DMS153 treated with DMSO at 0.1 percent for 48 hours (cell line): Measurements from ENCODE around the gene F7.
A peak's percentile ranks its signal among the peaks of the same experiment; 100 is the strongest.
"Not testable (repeated sequence)": the region's sequence is repeated elsewhere in the genome, so short reads cannot be mapped to it uniquely, and the experiment has no call there.

Source experiments
- DNase-seq: peaks from one replicate; lab custom pipeline; 2025; ENCODE audit not compliant: unreplicated experiment; lab: John Stamatoyannopoulos, UW

The F7 gene

DNA sequence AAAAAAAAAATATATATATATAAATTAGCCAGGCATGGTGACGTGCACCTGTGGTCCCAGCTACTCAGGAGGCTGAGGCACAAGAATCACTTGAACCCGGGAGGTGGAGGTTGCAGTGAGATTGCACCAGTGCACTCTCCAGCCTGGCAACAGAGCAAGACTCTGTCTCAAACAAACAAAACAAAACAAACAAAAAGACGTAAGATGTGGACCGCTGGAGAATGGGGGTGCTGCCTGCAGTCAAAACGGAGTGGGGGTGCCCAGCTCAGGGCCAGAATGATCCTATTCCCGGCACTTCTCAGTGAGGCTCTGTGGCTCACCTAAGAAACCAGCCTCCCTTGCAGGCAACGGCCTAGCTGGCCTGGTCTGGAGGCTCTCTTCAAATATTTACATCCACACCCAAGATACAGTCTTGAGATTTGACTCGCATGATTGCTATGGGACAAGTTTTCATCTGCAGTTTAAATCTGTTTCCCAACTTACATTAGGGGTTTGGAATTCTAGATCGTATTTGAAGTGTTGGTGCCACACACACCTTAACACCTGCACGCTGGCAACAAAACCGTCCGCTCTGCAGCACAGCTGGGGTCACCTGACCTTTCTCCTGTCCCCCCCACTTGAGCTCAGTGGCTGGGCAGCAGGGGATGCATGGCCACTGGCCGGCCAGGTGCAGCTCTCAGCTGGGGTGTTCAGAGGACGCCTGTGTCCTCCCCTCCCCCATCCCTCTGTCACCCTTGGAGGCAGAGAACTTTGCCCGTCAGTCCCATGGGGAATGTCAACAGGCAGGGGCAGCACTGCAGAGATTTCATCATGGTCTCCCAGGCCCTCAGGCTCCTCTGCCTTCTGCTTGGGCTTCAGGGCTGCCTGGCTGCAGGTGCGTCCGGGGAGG is at the start of gene F7:
Gene F7 (plus strand): TSS at position 760 of the 889 bp plus-strand sequence. CDS start 51 bp downstream, at position 811.
- DNase-seq = peak; percentile 2

DNA sequence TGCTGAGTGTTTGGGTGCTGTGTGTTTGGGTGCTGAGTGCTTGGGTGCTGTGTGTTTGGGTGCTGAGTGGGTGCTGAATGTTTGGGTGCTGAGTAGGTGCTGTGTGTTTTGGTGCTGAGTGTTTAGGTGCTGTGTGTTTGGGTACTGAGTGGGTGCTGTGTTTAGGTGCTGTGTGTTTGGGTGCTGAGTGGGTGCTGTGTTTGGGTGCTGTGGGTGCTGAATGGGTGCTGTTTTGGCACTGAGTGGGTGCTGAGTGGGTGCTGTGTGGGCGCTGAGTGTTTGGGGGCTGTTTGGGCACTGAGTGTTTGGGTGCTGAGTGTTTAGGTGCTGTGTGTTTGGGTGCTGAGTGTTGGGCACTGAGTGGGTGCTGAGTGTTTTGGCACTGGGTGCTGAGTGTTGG is 48.5 kb upstream of the F7 start:
- DNase-seq = no peak

DNA sequence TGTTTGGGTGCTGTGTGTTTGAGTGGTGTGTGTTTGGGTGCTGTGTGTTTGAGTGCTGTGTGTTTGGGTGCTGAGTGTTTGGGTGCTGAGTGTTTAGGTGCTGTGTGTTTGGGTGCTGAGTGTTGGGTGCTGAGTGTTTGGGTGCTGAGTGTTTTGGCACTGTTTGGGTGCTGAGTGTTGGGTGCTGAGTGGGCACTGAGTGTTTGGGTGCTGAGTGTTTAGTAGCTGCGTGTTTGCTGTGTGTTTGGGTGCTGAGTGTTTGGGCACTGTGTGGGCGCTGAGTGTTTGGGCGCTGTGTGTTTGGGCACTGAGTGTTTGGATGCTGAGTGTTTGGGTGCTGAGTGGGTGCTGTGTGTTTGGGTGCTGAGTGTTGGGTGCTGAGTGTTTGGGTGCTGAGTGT is 48.0 kb upstream of the F7 start:
- DNase-seq = not testable (repeated sequence)

DNA sequence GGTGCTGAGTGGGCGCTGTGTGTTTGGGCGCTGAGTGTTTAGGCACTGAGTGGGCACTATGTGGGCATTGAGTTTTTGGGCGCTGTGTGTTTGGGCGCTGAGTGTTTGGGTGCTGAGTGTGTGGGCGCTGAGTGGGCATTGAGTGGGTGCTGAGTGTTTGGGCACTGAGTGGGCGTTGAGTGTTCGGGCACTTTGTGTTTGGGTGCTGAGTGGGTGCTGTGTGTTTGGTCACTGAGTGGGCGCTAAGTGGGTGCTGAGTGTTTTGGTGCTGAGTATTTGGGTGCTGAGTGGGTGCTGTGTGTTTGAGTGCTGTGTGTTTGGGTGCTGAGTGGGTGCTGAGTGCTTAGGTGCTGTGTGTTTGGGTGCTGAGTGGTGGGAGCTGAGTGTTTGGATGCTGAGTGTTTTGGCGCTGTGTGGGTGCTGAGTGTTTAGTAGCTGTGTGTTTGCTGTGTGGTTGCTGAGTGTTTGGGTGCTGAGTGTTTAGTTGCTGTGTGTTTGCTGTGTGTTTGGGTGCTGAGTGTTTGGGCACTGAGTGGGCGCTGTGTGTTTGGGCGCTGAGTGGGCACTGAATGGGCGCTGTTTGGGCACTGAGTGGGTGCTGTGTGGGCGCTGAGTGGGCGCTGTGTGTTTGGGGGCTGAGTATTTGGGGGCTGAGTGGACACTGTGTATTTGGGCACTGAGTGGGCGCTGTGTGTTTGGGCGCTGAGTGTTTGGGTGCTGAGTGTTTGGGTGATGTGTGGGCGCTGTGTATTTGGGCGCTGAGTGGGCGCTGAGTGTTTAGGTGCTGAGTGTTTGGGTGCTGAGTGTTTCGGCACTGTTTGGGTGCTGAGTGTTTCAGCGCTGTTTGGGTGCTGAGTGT is 47.2 kb upstream of the F7 start:
- no peak for DNase-seq

DNA sequence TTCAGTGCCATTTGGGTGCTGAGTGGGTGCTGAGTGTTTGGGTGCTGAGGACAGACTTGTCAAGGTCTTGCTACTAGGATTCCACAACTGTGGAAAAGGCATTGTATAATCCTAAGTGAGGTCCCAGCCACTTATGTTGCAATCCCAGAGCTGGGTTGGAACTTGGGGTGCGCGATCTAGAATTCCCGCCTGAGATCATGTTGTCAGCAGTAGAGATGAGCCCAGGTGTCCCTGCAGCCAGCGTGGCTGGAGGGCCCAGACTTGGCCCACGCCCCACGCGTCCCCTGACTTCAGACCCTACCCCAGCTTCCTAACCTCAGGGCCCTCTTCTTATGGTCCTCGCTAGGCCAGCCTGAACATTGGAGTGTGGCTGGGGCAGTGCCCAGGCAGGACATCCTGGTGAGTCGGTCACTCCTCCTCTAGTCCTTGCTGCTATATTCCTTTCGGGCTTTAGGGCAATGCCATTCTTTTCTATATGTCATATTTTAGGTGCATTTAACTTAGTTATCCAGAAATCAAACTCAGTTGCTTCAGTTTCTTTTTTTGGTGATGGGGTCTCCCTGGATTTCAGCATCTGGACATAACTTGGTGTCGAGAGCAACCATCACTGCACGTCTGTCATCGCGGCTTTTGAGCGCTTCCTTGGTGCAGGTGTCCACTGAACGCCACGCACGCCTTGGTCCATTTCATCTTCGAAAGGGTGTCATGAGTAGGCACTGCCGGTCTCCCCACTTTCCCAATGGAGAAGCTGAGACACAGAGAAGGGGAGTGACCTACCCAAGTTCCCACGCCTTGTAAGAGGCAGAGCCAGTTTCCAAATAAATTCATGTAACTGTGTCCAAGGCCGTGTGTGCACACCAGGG is 46.4 kb upstream of the F7 start:
- DNase-seq = no peak

DNA sequence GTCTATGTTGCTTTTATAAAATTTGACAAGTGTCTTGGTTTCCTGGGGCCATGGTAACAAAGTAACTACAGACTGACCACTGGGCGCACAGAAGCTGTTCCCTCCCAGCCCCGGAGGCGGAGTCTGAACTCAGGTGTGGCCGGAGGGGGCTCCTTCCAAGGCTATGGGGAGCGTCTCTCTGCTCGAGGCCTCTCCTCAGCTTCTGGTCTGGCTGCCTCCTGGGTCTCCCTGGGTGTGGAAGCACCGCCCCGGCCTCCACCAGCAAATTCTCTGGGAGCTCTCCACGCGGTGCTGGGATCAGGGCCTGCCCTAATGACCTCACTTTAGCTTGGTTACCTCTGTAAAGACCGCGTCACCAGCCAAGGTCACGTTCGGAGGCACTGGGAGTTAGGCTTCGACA is 45.7 kb upstream of the F7 start:
- DNase-seq = no peak

DNA sequence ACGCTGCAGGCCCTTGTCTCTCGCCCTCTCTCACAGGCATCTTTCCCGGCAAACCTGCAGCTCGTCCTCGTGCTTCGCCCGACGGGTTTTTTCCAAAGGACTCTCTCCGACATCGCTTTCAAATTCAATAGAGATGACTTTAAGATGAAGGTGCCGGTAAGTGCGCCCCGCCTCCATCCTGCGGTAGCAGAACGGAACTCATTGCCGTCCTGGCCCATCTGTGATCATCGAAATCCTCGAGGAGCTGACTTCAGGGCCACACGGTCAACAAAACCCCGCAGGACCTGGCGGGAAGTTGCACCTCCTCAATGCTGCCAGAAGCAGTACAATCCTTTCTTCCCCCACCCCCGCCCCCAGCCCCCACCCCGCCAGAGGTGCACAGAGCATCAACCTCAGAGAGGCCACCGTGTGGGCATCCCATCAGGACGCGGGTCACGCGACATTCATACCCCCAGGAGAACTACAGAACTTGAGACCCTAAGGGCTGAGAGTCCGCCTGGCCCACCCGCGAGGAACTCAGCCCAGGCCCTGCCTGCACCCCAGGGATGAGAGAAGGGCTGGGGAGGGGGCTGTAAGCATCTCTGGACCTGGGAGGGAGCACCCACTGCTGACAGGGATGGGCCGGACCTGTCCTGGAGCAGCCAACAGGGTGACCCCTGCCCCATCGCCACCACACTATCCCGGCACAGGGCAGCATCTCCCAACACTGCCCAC is 44.9 kb upstream of the F7 start:
- no peak for DNase-seq

DNA sequence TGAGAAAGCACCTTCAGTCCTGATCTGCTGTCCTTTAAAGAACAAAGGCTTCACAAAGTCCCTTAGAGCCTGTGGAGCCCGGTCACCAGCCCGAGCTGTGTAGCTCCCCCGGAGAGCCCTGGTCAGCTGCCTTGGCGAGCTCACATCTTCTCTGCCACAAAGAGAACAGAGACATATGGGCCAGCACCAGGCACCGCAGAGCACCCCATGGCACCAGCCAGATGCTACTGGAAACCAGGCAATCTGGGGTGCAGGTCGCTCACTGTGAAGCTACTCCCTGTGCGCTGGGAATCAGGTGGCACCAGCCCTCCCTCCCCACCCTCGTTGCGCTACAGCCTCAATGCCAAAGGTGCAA is 44.3 kb upstream of the F7 start:
- DNase-seq = no peak

DNA sequence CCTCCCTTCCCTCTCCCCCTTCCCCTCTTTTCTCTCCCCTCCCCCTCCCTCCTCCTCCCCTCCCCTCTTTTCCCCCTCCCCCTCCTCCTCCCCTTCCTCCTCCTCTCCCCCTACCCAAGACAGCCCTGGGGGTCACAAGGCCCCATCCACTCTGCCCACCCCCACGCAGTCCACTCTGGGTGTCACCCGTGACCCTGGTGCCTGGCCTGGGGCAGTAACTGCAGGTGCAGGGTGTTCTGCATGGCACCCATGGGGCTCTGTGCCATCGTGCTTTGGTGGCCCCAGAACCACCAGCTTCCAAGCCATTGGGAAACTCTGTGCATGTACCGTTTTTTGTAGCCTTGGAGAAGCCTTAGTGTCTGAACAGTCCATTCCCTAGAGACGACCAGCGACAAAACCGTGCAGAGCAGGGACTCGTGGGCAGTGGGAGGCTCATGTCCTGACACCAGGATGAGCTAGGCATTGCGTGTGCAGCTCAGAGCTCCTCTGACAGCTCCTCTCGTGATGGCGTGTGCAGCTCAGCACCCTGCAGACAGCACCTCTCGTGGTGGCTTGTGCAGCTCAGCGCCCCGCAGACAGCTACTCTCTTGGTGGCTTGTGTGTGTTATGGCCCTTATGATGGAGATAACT is 43.7 kb upstream of the F7 start:
- DNase-seq = no peak

DNA sequence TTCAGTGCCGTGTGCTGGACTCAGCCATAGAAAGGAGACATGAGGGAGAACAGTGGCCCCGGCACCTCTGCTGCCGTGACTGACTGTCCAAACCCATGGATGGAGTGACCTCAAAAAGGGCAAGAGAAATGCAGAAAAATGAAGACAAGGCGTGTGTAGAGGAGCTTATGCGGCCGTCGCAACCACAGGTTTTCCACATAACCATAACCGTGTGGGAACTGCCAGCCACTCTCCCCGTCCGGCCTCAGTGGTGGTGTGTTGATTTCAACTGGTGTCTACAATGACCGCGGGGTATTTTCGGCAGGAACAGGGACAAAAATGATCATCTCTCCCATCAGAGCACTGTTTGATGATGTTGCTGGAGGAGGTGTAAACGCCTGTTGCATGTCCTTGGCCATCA is 42.9 kb upstream of the F7 start:
- DNase-seq = no peak

DNA sequence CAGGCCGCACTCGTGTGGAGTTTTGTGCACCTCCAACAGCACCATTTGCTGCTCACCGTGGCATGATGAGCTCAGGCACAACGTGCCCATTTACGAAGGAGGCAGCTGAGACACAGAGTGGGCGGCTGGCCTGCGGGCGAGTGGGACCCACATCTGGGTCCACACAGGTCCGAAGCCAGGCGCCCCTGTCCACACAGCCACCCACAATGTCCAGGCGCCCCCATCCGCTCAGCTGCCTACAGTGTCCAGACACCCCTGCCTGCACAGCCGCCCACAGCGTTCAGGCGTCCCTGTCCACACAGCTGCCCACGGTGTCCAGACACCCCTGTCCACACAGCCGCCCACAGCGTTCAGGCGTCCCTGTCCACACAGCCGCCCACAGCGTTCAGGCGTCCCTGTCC is 42.5 kb upstream of the F7 start:
- DNase-seq = no peak

DNA sequence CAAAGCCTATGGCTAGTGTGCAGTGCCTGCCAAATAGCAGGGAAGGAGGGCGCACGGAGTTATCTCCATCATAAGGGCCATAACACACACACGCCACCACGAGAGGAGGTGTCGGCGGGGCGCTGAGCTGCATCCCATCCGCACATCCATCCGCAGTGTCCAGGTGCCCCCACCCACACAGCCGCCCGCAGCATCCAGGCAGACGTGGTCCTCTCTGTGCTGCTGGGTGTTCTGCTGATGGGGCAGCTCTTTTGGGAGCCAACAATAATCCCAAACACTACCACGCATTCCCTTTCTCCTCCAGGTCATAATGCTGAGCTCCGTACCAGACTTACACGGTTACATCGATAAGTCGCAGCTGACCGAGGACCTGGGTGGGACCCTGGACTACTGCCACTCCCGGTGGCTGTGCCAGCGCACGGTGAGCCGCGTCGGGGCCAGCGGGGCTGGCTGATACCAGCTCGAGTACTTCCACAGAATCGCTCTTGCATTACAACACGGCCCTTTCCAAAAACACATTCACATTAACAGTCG is 41.5 kb upstream of the F7 start:
- DNase-seq = no peak

DNA sequence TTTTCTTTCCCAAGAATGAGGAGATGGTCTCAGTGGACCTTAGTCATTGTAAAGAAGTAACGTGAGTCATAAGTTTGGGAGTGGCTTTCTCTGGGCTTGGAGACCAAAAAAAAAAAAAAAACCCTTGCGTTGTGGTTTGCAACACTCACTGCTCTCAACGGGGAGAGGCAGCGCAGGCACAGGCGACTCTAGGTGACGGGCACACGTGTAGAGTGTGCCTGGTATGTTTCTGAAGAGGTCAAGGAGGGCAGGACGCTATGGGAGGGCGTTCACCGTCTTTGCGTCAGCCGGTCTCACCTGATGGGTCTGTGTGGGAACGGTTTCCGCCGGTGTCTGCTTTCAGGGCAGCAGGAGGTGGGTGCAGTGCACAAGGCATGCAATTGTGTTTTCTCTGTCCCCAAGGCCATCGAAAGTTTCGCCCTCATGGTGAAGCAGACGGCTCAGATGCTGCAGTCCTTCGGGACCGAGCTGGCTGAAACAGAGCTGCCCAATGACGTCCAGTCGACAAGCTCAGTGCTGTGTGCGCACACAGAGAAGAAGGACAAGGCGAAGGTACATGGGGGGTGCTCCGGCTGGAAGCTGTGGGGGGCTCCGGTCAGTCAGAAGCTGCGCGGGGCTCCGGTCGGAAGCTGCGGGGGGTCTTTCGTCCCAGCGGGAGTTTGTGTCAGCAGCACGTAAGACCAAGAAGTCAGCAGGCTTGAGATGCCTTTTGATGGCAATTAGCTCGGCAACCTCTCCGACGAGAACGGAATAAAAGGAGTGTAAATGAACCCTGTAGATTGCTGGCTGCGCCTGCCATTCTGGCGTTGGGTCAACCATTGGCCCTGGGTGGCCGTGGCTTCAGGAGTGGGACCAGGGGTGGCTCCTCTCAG is 40.8 kb upstream of the F7 start:
- DNase-seq = no peak

DNA sequence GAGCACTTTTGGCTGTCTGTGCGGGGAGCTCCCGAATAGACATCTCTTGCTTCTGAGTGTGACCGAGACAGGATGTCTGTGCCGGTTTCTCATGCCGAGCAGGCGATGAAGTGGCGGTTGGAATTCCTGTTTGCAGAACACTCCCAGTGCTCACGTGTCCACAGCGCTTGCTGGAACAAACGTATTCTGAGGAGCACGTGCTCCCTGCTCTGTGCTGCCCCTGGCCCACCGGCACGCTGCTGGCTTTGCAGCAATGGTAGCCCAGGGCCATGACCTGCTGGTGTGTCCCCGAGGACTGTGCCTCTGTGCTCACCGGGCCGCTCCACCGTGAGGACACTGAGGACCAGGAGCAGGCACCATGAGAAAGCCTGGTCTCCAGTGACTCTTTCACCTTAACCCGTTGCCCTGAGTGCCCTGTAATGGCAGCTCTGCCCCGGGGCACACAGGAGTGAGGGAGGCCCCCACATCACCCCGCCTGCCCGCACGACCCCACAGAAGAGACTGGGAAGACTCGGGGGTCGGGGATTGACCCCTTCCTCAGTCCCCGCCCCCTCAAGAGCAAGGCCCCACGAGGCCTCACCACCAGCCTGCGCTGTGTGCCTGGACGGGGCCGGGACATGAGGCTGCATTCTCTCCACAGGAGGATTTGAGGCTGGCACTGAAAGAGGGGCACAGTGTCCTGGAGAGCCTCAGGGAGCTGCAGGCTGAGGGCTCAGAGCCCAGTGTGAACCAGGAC is 40.0 kb upstream of the F7 start:
- no peak for DNase-seq

DNA sequence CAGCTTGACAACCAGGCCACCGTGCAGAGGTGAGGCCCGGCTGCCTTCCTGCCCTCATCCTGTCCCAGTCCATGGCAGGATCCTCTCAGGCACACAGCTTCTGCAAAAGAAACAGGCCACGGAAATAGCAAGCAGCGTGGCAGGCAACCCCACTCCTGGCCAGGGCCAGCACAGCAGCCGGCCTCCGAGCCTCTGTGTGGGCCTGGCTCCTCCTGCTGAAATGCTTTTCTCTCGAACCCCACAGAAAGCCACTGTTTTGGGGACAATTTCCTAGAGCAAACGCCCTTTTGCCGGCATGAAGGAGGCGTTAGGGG is 39.5 kb upstream of the F7 start:
- no peak for DNase-seq

DNA sequence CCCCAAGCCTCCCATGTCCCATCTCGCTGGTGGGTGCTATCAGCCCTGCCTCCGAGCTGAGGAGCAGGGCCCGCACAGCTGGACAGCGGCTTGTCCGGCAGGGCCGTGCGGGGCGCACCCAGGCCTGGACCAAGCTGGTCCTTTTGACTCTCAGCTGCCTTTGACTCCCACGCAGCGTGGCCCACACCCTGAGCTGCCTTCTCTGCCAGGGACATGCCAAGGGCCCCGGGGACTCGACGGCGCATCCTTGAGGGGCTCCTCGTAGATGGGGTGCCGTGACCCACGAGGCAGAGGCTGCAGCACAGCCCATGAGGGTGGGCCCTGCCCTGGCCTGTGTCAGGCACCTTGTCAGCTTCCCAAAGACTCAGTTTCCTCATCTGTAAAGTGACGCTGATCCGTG is 38.8 kb upstream of the F7 start:
- no peak for DNase-seq

DNA sequence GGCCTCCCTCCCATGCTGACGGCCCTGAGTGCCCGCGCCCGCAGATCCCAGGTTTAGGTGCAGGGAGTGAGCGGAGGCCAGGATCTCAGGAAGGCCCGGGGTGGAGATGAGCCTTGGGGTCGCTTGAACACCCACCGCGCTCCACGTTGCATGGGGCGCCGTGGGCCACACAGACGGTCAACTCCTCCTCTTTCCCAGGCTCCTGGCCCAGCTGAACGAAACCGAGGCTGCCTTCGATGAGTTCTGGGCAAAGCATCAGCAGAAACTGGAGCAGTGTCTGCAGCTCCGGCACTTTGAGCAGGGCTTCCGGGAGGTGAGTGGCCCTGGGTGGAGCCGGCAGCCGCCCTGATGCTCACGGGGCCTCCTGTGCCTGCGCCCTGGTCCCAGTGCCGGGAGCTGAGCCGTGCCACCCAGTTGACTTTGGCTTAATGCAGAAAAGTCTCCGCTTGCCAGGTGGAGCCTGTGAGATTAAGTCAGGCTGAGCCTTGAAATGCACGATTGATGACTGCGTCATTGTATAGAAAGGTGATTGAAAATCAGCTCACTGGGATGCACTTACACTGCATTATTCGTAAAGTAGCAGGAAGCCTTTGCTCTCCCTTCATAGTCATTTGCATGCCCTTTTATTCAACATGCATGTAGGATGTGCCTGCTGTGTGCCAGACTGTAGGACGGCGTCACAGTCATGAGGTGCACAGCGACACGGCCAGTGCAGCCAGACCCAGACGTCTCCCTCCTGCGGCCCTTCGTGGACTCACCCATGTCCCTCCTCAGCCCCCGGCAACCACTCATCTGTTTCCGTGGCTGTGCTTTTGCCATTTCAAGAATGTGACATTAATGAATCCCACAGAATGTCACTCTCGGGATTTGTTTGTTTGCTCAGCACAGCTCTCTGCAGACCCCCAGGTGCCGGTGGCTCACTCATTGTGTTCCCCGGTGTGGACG is 35.5 kb upstream of the F7 start:
- no peak for DNase-seq
